Measurements from ENCODE around the gene DDN. TPM values are rescaled to one million over a fixed set of nuclear protein-coding genes. Genes with fewer than 3 reads are reported as not detected.
A peak's percentile ranks its signal among the peaks of the same experiment; 100 is the strongest.

DDN gene
- total and polyA plus RNA-seq, 2 donors (not counting 3 experiments of a cell fraction or from before 2014, with no cell fraction given) = 0.07 to 0.22 TPM

GRCh38 chr12:48980389-48980952, 18.7 kb downstream of the DDN start:
- no peaks in the 10 kb centered on the region for H3K9me3 ChIP-seq (replicated peaks; ENCODE audit: control insufficient read depth, insufficient read depth, low read length)
- H3K27me3 ChIP-seq (ENCODE audit: control insufficient read depth in 2 of 2, insufficient read depth in 2 of 2, low read length in 2 of 2) = peaks cover 74 to 78% of the 10 kb centered on the region in 2 experiments
- TF ChIP-seq EZH2 (IDR thresholded peaks at IDR 0.05; ENCODE audit: borderline replicate concordance, low read depth, low read length, severe bottlenecking) = peak; percentile 78
- TF ChIP-seq FOS (IDR thresholded peaks at IDR 0.05; ENCODE audit: borderline replicate concordance, insufficient read depth, low read length) = no peak
- dilution Hi-C loops (cut with MboI; ENCODE audit: extremely low pct_ligation_motif_present, low sequenced_read_pairs) = no loop called here
- no peak overlapping the region for H3K27ac ChIP-seq (ENCODE audit: insufficient read depth, low read depth, low read length)
- no TSS peak for BruUV-seq (replicated peaks)
- ChIA-PET POLR2A (no interaction called here), CTCF (interaction anchor here (1.4 to 11.2 kb wide), 6 partner anchors 8 to 128 kb away, joined by 5 to 175 read pairs (median 33); partner anchors contain the start of genes ARF3 and DDN)
- intact Hi-C loops (cut with micrococcal nuclease) = no loop called here
- no peaks in the 10 kb centered on the region for H3K79me2 ChIP-seq (ENCODE audit: control insufficient read depth, insufficient read depth, low read length)
- no peak overlapping the region for H2AFZ ChIP-seq (ENCODE audit: low read depth, low read length)
- no peaks in the 10 kb centered on the region for H3K36me3 ChIP-seq (ENCODE audit: control insufficient read depth in 2 of 2, extremely low read depth in 1 of 2, insufficient read depth in 2 of 2, low read length in 2 of 2)
- no peaks in the 10 kb centered on the region for H4K20me1 ChIP-seq (replicated peaks; ENCODE audit: control insufficient read depth, extremely low read depth, insufficient read depth, low read length)
- no peak overlapping the region for H3K4me3 ChIP-seq (replicated peaks in 1 of 3; ENCODE audit: insufficient read depth in 1 of 3, low read depth in 1 of 3, low read length in 3 of 3)
- no peaks in the 10 kb centered on the region for H3K9me1 ChIP-seq (replicated peaks; ENCODE audit: control insufficient read depth, extremely low read depth, insufficient read depth, low read length)
- H3K4me2 ChIP-seq (ENCODE audit: insufficient read depth, low read length) = no peak overlapping the region
- DNase-seq (ENCODE audit: low read depth, low spot score) (no peak), FAIRE-seq (no peak)
- H3K4me1 ChIP-seq (ENCODE audit: control insufficient read depth, extremely low read depth, insufficient read depth, low read length) = peaks cover 13% of the 10 kb centered on the region
- no peak overlapping the region for H3K9ac ChIP-seq (replicated peaks; ENCODE audit: extremely low read depth, insufficient read depth, low read length)

GRCh38 chr12:48979602-48980388, 19.4 kb downstream of the DDN start:
- FAIRE-seq (no peak), DNase-seq (ENCODE audit: low read depth, low spot score) (no peak)
- no peak overlapping the region for H3K4me2 ChIP-seq (ENCODE audit: insufficient read depth, low read length)
- ChIA-PET CTCF (interaction anchor here (0.7 to 11.2 kb wide), 10 partner anchors 8 to 127 kb away, joined by 3 to 175 read pairs (median 5); partner anchors contain the start of genes ARF3, DDN and WNT10B), POLR2A (no interaction called here)
- no peak overlapping the region for H2AFZ ChIP-seq (ENCODE audit: low read depth, low read length)
- intact Hi-C loops (cut with micrococcal nuclease) (loop anchor here (5.0 kb wide), 1 partner anchor 52 kb away; the partner anchor contains the start of gene FKBP11), dilution Hi-C loops (cut with MboI; ENCODE audit: extremely low pct_ligation_motif_present, low sequenced_read_pairs) (no loop called here)
- H3K27me3 ChIP-seq (ENCODE audit: control insufficient read depth in 2 of 2, insufficient read depth in 2 of 2, low read length in 2 of 2) = peaks cover 68 to 72% of the 10 kb centered on the region in 2 experiments
- TF ChIP-seq CTCF (IDR thresholded peaks at IDR 0.05; ENCODE audit: extremely low read depth in 1 of 2, insufficient read depth in 1 of 2, low read depth in 1 of 2, low read length in 2 of 2) = no peak
- no peak for TF ChIP-seq MAX (IDR thresholded peaks at IDR 0.05; ENCODE audit: insufficient read depth, insufficient read length)
- no peak for TF ChIP-seq JUN (IDR thresholded peaks at IDR 0.05; ENCODE audit: borderline replicate concordance, insufficient read depth, insufficient read length, low read depth)
- TF ChIP-seq POLR2AphosphoS5 (IDR thresholded peaks at IDR 0.05; ENCODE audit: insufficient read depth, low read depth, low read length) = no peak
- peak; percentile 95 for TF ChIP-seq EZH2 (IDR thresholded peaks at IDR 0.05; ENCODE audit: borderline replicate concordance, low read depth, low read length, severe bottlenecking)
- no peak for TF ChIP-seq MYC (IDR thresholded peaks at IDR 0.05; ENCODE audit: low read depth, low read length)
- H3K27ac ChIP-seq (ENCODE audit: insufficient read depth, low read depth, low read length) = no peak overlapping the region
- BruUV-seq (replicated peaks) = no TSS peak
- H3K9me3 ChIP-seq (replicated peaks; ENCODE audit: control insufficient read depth, insufficient read depth, low read length) = no peaks in the 10 kb centered on the region
- H4K20me1 ChIP-seq (replicated peaks; ENCODE audit: control insufficient read depth, extremely low read depth, insufficient read depth, low read length) = no peaks in the 10 kb centered on the region
- H3K79me2 ChIP-seq (ENCODE audit: control insufficient read depth, insufficient read depth, low read length) = no peaks in the 10 kb centered on the region
- peaks cover 13% of the 10 kb centered on the region for H3K4me1 ChIP-seq (ENCODE audit: control insufficient read depth, extremely low read depth, insufficient read depth, low read length)
- H3K36me3 ChIP-seq (ENCODE audit: control insufficient read depth in 2 of 2, extremely low read depth in 1 of 2, insufficient read depth in 2 of 2, low read length in 2 of 2) = no peaks in the 10 kb centered on the region
- no peaks in the 10 kb centered on the region for H3K9me1 ChIP-seq (replicated peaks; ENCODE audit: control insufficient read depth, extremely low read depth, insufficient read depth, low read length)
- H3K9ac ChIP-seq (replicated peaks; ENCODE audit: extremely low read depth, insufficient read depth, low read length) = no peak overlapping the region
- H3K4me3 ChIP-seq (replicated peaks in 1 of 3; ENCODE audit: insufficient read depth in 1 of 3, low read depth in 1 of 3, low read length in 3 of 3) = no peak overlapping the region

All from endothelial cell of umbilical vein (primary cell).